ENCODE results near the gene CRYL1. TPM values are rescaled to one million over a fixed set of nuclear protein-coding genes. Genes with fewer than 3 reads are reported as not detected.

Gene CRYL1
- polyA plus RNA-seq, 2 of the 4 experiments (the other 2 are of a cell fraction) = 4.1 to 17.4 TPM

DNA sequence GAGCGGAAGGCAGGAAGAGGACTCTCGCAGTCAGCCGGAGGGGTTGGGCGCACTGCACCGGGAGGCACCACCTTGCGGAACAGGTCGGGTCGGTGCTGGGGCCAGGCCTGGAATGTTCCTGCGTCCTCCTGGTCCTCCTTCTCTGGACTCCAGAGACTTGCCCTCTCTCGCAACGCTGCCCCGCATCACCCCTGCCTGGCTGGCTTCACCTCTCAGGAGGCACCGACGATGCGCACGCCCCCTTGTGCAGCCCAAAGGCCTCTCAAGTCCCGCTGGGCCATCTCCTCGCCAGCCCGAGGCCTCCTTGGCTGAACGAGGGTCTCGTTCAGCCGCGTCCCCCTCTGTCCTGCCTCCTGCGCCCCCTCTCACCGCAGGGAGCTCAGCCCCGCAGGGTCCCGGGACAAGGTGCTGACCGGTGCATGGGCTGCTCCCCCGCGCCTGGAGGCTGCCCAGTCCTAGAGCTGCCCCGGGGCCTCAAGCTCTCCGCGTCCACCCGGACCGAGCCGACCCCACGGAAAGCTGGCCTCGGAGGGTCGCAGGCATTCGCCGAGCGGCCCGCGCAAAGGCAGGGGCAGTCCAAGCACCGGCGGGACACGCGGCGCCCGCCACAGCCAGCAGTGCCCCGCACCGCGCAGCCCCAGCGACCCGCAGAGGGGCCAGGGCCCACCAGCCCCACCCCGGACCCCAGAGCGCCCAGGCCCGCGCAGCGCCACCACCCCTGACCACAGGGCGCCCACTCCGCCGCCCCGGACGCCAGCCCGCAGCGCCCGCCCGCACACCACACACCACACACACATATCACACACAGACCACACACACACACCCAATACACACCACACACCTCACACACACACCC, 133.8 kb downstream of the CRYL1 start:
- ATAC-seq (peak; percentile 52 to 67; a peak in 5 of 6 replicates), FAIRE-seq (no peak), DNase-seq (ENCODE audit: low read depth in 1 of 2, low spot score in 1 of 2) (peak; percentile 6 to 50)
- Histone ChIP-seq H3K4me1 (no peaks in the 10 kb centered on the region), H3K4me2 (no peak overlapping the region), H3K27ac (no peak overlapping the region), H3K9me3 (no peaks in the 10 kb centered on the region), H3K4me3 (no peak overlapping the region)
- CTCF ChIA-PET = no interaction called here
- 79% methylated on average over 27 of the region's 69 CpGs for WGBS (ENCODE audit: missing lambda C conversion rate)
- POLR2A ChIA-PET = no interaction called here
- no peak for TF ChIP-seq CHD2 (IDR thresholded peaks at IDR 0.05; ENCODE audit: low read length, partially characterized antibody)
- TF ChIP-seq E2F6 (IDR thresholded peaks at IDR 0.05; ENCODE audit: borderline replicate concordance, low read depth) = no peak
- TF ChIP-seq EHMT2 (IDR thresholded peaks at IDR 0.05; ENCODE audit: low read depth) = no peak
- no peak for TF ChIP-seq MAX (IDR thresholded peaks at IDR 0.05)
- TF ChIP-seq ESRRA (IDR thresholded peaks at IDR 0.05; ENCODE audit: borderline replicate concordance, low read length) = no peak
- no peak for TF ChIP-seq KDM1A (IDR thresholded peaks at IDR 0.05; ENCODE audit: low read depth)
- no peak for TF ChIP-seq RCOR1 (IDR thresholded peaks at IDR 0.05; ENCODE audit: low read depth, low read length)
- TF ChIP-seq FOSL2 (IDR thresholded peaks at IDR 0.05) = no peak
- no peak for TF ChIP-seq FOSL2 (CRISPR knock-in tag; IDR thresholded peaks at IDR 0.05)

DNA sequence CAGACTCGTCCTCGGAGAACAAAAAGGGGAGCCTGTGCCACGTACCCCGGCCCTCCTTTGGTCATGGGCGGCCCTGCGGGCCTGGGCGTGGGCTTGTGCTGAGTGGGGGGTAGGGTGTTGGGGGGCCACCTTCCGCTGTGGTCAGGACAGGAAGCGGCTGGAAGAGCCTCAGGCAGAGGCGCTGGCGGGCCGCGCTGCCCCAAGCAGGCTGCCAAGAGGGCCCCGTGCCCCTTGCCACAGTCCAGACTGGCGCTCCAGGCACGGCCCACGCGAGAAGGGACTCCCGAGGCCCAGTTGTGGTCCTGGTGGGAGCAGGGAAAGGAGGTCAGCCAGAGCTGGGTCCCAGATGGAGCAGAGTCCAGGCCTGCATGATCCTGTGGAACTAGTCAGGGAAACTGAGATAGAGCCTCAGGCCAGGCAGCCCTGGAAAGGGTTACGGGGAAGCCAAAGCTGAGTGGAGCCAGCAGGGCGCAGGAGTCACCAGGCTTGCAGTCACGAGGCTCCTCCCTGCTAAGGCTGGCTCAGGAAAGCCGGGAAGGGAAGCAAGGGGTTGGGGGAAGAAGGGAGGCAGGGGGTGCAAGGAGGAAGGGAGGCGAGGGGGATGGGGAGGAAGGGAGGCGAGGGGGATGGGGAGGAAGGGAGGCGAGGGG, 135.0 kb downstream of the CRYL1 start:
- FAIRE-seq (no peak), ATAC-seq (peak in 1 of 2 experiments; percentile 14; a peak in 1 of 6 replicates), DNase-seq (ENCODE audit: low read depth in 1 of 2, low spot score in 1 of 2) (no peak)
- Histone ChIP-seq H3K27ac (no peak overlapping the region), H3K4me2 (no peak overlapping the region), H3K9me3 (no peaks in the 10 kb centered on the region), H3K4me3 (no peak overlapping the region), H3K4me1 (no peaks in the 10 kb centered on the region)
- 69% methylated on average over 7 of the region's 26 CpGs for WGBS (ENCODE audit: missing lambda C conversion rate)
- TF ChIP-seq MAFK (IDR thresholded peaks at IDR 0.05; ENCODE audit: partially characterized antibody) = no peak
- TF ChIP-seq CHD4 (IDR thresholded peaks at IDR 0.05; ENCODE audit: borderline replicate concordance) = no peak
- TF ChIP-seq RFX5 (IDR thresholded peaks at IDR 0.05) = no peak
- no peak for TF ChIP-seq EP300 (IDR thresholded peaks at IDR 0.05)
- TF ChIP-seq, protein P1, sequence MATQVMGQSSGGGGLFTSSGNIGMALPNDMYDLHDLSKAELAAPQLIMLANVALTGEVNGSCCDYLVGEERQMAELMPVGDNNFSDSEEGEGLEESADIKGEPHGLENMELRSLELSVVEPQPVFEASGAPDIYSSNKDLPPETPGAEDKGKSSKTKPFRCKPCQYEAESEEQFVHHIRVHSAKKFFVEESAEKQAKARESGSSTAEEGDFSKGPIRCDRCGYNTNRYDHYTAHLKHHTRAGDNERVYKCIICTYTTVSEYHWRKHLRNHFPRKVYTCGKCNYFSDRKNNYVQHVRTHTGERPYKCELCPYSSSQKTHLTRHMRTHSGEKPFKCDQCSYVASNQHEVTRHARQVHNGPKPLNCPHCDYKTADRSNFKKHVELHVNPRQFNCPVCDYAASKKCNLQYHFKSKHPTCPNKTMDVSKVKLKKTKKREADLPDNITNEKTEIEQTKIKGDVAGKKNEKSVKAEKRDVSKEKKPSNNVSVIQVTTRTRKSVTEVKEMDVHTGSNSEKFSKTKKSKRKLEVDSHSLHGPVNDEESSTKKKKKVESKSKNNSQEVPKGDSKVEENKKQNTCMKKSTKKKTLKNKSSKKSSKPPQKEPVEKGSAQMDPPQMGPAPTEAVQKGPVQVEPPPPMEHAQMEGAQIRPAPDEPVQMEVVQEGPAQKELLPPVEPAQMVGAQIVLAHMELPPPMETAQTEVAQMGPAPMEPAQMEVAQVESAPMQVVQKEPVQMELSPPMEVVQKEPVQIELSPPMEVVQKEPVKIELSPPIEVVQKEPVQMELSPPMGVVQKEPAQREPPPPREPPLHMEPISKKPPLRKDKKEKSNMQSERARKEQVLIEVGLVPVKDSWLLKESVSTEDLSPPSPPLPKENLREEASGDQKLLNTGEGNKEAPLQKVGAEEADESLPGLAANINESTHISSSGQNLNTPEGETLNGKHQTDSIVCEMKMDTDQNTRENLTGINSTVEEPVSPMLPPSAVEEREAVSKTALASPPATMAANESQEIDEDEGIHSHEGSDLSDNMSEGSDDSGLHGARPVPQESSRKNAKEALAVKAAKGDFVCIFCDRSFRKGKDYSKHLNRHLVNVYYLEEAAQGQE (IDR thresholded peaks at IDR 0.05) = no peak
- no peak for TF ChIP-seq POLR2AphosphoS2 (conservative IDR thresholded peaks at IDR 0.05; ENCODE audit: low read length)
- no peak for TF ChIP-seq CTCF (IDR thresholded peaks at IDR 0.05)
- no peak for TF ChIP-seq JUNB (IDR thresholded peaks at IDR 0.05)
- TF ChIP-seq CBX2 (IDR thresholded peaks at IDR 0.05; ENCODE audit: borderline replicate concordance, low read depth) = no peak
- TF ChIP-seq HOXA7 (CRISPR knock-in tag; IDR thresholded peaks at IDR 0.05) = no peak
- POLR2A ChIA-PET = no interaction called here
- CTCF ChIA-PET = no interaction called here
